ENCODE results near the gene IGSF22. TPM values are rescaled to one million over a fixed set of nuclear protein-coding genes. Genes with fewer than 3 reads are reported as not detected.

The IGSF22 gene
- polyA plus RNA-seq, 1 donor (not counting 4 experiments of a cell fraction or from before 2014, with no cell fraction given): 0.01 TPM

- Histone ChIP-seq H3K9me3 (ENCODE audit: control insufficient read depth, low read depth, low read length) (no peaks in the 10 kb centered on the region), H3K9me1 (ENCODE audit: control insufficient read depth, extremely low read depth, insufficient read depth, low read length) (no peaks in the 10 kb centered on the region), H3K4me3 (ENCODE audit: control insufficient read depth in 2 of 3, extremely low read depth in 1 of 3, insufficient read depth in 2 of 3, low read depth in 1 of 3, low read length in 3 of 3) (peak overlapping the region in 1 of 3 experiments; percentile 55), H3K27ac (ENCODE audit: control insufficient read depth, insufficient read depth, low read length) (no peak overlapping the region), H2AFZ (ENCODE audit: control insufficient read depth, low read length) (no peak overlapping the region), H3K36me3 (ENCODE audit: control insufficient read depth in 2 of 2, extremely low read depth in 1 of 2, insufficient read depth in 2 of 2, low read length in 2 of 2) (peaks cover 0 to 5% of the 10 kb centered on the region in 2 experiments), H3K9ac (ENCODE audit: control insufficient read depth, extremely low read depth, insufficient read depth, low read length) (no peak overlapping the region), H3K27me3 (ENCODE audit: control insufficient read depth, extremely low read depth, insufficient read depth, low read length) (no peaks in the 10 kb centered on the region), H3K4me1 (ENCODE audit: control insufficient read depth, extremely low read depth, insufficient read depth, low read length) (peaks cover 28% of the 10 kb centered on the region), H3K4me2 (ENCODE audit: control insufficient read depth, extremely low read depth, insufficient read depth, low read depth, low read length) (no peak overlapping the region), H4K20me1 (ENCODE audit: control insufficient read depth, extremely low read depth, insufficient read depth, low read length) (no peaks in the 10 kb centered on the region), H3K79me2 (ENCODE audit: control insufficient read depth, insufficient read depth, low read length) (no peaks in the 10 kb centered on the region)
- DNase-seq (ENCODE audit: low read depth, low spot score): no peak
- dilution Hi-C loops (cut with MboI; ENCODE audit: extremely low pct_ligation_motif_present, low sequenced_read_pairs): no loop called here
- no peak for FAIRE-seq
- TF ChIP-seq EZH2 (IDR thresholded peaks at IDR 0.05; ENCODE audit: low read length) (no peak), CTCF (optimal IDR thresholded peaks at IDR 0.05 in 1 of 3, IDR thresholded peaks at IDR 0.05 in 1 of 3, conservative IDR thresholded peaks at IDR 0.05 in 1 of 3; ENCODE audit: extremely low read depth in 1 of 3, insufficient read depth in 2 of 3, low read length in 3 of 3) (no peak)
These were observed 26.1 kb downstream of the IGSF22 start for GRCh38 chr11:18699848-18700261.

- Histone ChIP-seq H3K27ac (ENCODE audit: control insufficient read depth, insufficient read depth, low read length) (no peak overlapping the region), H3K9me1 (ENCODE audit: control insufficient read depth, extremely low read depth, insufficient read depth, low read length) (no peaks in the 10 kb centered on the region), H3K9me3 (ENCODE audit: control insufficient read depth, low read depth, low read length) (no peaks in the 10 kb centered on the region), H3K4me1 (ENCODE audit: control insufficient read depth, extremely low read depth, insufficient read depth, low read length) (peaks cover 28% of the 10 kb centered on the region), H3K4me2 (ENCODE audit: control insufficient read depth, extremely low read depth, insufficient read depth, low read depth, low read length) (peak overlapping the region; percentile 80), H3K4me3 (ENCODE audit: control insufficient read depth in 2 of 3, extremely low read depth in 1 of 3, insufficient read depth in 2 of 3, low read depth in 1 of 3, low read length in 3 of 3) (peak overlapping the region; percentile 55 to 74 (median 72)), H3K79me2 (ENCODE audit: control insufficient read depth, insufficient read depth, low read length) (no peaks in the 10 kb centered on the region), H3K27me3 (ENCODE audit: control insufficient read depth, extremely low read depth, insufficient read depth, low read length) (no peaks in the 10 kb centered on the region), H3K9ac (ENCODE audit: control insufficient read depth, extremely low read depth, insufficient read depth, low read length) (peak overlapping the region; percentile 49), H3K36me3 (ENCODE audit: control insufficient read depth in 2 of 2, extremely low read depth in 1 of 2, insufficient read depth in 2 of 2, low read length in 2 of 2) (peaks cover 0 to 5% of the 10 kb centered on the region in 2 experiments), H4K20me1 (ENCODE audit: control insufficient read depth, extremely low read depth, insufficient read depth, low read length) (no peaks in the 10 kb centered on the region), H2AFZ (ENCODE audit: control insufficient read depth, low read length) (peak overlapping the region; percentile 41)
- DNase-seq (ENCODE audit: low read depth, low spot score) (no peak), FAIRE-seq (no peak)
- dilution Hi-C loops (cut with MboI; ENCODE audit: extremely low pct_ligation_motif_present, low sequenced_read_pairs): no loop called here
- TF ChIP-seq EZH2 (IDR thresholded peaks at IDR 0.05; ENCODE audit: low read length): no peak
- no peak for TF ChIP-seq CTCF (optimal IDR thresholded peaks at IDR 0.05 in 1 of 3, IDR thresholded peaks at IDR 0.05 in 1 of 3, conservative IDR thresholded peaks at IDR 0.05 in 1 of 3; ENCODE audit: extremely low read depth in 1 of 3, insufficient read depth in 2 of 3, low read length in 3 of 3)
These were observed 26.8 kb downstream of the IGSF22 start for GRCh38 chr11:18699269-18699596.
